Measurements from ENCODE around the gene QRFP.
A peak's percentile ranks its signal among the peaks of the same experiment; 100 is the strongest.

Gene QRFP

GRCh38 chr9:130931508-130932254 lies 35.1 kb upstream of the QRFP start:
- DNase-seq (ENCODE audit: low spot score): peak; percentile 81
- no peak for TF ChIP-seq CTCF (IDR thresholded peaks at IDR 0.05; ENCODE audit: extremely low read depth, missing control alignments)

DNA sequence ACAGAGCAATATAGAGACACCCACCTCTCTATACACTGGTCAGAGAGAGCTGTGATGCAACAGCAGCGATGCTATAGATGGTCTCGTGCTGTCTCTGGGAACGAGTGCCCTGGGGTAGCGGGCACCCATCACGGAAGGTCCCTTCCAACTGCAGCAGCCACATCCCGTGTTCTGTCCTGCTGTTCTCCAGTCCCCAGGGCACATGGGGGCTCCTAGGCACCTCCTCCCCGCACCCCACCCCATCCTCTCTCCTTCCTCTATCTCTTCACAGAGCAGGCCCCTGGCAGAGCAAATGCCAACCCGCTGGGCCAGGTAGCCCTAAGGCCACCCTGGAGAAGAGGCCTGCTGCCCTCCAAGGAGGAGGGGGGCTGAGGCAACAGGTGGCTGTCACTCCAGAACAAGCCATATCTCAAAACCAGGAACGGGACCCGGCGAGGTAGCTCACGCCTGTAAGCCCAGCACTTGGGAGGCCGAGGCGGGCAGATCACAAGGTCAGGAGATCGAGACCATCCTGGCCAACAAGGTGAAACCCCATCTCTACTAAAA lies 34.3 kb upstream of the QRFP start:
- TF ChIP-seq CTCF (IDR thresholded peaks at IDR 0.05; ENCODE audit: extremely low read depth, missing control alignments): no peak
- DNase-seq (ENCODE audit: low spot score): no peak

DNA sequence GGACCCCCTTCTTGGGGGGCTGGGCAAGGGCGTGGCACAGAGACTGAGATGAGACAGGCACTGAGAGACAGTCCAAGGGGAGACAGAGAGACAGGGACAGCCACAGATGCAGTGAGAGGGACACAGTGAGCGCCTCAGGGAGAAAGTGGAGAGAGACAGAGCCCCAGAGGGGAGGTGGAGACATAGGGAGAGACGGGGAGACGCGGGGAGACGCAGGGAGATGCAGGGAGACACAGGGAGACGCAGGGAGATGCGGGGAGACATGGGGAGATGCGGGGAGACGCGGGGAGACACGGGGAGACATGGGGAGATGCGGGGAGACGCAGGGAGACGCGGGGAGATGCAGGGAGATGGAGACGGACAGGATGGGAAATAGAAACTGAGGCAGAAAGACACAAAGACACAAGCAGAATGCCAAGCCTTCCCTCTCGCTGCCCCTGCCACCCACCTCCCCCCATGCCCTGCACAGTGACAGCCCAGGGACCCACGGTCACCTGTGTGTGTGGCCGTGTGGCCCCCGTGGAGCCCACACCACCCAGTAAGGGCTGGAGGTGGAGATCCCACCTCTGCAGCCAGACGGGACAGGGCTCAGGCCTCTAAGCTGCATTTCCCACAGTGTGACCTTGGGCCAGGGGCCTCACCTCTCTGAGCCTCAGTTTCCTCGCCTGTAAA lies 33.7 kb upstream of the QRFP start:
- no peak for DNase-seq (ENCODE audit: low spot score)
- no peak for TF ChIP-seq CTCF (IDR thresholded peaks at IDR 0.05; ENCODE audit: extremely low read depth, missing control alignments)

DNA sequence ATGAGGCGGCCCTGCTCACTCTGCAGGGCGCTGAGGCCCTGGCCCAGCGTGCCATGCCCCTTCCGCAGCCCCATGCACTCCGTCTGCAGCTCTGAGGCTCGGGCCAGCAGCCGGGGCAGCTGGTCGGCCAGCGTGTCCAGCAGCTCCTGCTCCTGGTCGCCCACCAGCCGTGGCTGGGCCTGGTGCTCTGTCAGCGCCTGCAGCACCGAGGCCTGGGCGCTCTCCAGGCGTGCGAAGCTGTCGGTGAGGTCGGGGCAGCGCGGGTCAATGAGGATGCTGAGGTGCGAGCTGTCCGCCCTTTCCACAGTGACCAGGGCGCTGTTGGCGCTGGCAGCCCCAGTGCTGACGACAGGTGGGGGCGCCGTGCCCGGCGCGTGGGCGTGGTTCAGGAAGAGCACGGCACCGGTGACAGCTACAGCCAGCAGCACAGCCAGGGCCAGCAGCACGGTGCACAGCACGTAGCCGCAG lies 33.0 kb upstream of the QRFP start:
- DNase-seq (ENCODE audit: low spot score): no peak
- no peak for TF ChIP-seq CTCF (IDR thresholded peaks at IDR 0.05; ENCODE audit: extremely low read depth, missing control alignments)

DNA sequence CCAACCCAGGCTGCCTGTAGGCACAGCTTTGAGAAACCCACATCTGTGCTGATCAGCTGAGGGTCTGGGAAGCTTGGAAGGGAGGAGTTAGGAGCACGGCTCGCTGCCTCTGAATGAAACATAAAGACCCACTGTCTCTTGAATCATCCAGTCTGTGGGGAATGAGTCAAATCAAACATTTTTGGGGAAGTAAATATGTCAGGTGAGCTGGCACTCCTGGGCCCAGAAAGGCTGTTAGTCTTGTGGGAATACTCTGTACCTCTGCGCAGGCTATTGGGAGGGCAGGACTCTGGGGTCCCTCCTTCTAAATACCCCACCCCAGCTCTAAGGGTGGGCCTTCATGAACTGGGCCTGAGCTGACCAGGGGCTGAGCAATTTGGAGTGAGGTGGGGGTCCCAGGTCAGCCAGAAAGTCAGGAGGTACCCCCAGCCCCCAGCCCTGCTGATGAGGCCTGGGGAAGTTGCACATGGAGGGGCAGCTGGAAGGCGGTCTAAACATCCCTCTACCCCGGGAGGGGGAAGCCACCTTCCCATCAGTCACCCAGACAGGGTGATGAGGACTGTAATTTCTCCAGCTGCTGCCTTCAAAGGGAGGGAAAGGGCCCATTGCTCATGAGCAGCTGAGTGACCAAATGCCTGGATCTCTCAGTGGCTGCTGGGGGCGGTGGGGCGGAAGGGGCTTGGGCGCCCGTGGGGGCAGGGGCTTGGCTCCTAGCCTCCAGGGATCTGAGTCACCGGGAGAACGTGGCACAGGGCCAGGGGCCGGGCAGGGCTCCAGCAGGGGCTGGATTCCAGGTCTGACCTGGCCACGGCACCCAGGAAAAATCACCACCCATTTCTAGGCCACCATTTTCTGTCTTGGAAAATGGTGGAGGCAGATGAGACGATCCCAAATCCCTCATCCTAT lies 31.6 kb upstream of the QRFP start:
- peak; percentile 80 for DNase-seq (ENCODE audit: low spot score)
- TF ChIP-seq CTCF (IDR thresholded peaks at IDR 0.05; ENCODE audit: extremely low read depth, missing control alignments): no peak

DNA sequence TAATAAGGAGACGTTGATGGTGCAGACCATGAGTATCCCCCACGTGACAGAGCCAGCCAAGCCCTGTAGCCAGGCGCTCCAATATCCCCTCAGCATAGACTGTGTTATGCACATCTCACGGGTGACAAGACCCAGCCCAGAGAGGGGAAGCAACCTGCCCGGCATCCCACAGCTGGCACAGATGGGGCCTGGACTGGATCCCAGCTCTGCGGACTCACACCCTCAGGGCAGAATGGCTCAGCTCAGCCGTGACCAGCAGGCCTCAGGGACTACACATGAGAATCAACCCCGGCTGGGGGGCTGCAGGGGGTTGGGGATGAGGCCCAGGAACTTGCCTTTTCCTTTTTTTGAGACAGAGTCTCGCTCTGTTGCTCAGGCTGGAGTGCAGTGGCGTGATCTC lies 30.7 kb upstream of the QRFP start:
- no peak for DNase-seq (ENCODE audit: low spot score)
- TF ChIP-seq CTCF (IDR thresholded peaks at IDR 0.05; ENCODE audit: extremely low read depth, missing control alignments): no peak

Data from GM20000 (cell line).